Hippocampal formation (tissue), 2 donors: ENCODE results near the gene SLC35B4.

Experiments used
- DNase-seq, 2 donors: peaks; one replicate each; lab custom pipeline; 2025; lab: John Stamatoyannopoulos, UW

SLC35B4 gene

GRCh38 chr7:134316539-134317344 lies at the start of gene SLC35B4:
SLC35B4 (minus strand) TSS chr7:134316930; CDS start chr7:134316751, 179 bp downstream.
- DNase-seq = peak; percentile 97

DNA sequence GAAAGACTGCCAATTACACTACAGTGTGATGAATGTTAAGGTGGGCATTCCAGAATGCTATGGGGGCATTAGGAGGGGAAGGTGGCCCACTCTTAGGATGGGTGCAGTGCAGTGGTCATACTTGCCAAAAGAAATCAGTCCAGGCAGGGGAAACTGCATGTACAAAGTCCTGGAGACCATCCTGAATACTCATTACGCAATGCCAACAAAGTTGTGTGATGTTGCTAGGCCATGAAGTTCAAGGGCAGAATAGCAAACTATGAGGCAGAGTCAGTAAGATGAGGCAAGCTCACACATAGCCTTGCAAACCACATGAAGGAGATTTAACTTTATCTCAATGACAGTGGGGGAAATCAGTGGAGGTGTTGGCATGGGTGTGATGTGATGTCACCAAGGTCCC lies 49.8 kb upstream of the SLC35B4 start:
- no peak for DNase-seq

DNA sequence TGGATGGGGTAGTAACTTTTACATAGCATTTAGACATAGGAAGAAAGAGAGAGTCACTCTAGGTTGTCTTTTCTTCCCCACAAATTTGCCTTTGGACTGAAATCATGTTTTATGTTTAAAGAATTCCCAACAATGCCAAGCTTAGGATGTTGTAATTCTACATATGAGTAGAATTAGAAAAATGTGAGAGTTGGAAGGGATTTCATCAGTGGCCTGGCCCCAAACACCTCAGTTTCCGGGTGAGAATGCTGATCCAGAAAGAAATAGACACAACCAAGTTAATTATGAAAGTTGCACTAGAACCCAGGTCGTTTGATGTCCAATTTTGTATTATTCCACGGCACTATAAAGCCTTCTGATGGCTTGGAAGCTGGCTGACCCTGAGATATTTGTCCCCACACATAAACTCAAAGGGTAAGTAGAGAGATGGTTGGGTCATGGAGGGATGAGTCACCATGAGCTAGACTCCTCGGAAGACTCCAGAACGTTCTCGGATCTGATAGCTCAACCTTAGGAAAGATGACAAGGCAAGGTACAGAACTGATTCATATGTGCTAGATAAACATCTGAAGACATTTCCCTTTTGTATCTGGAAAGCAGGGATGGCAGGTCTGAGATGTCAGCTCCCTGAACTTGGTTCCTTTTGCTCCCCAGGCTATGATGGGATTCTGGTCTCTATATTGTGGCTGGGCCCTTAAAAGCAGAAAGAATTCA lies 48.8 kb upstream of the SLC35B4 start:
- DNase-seq = no peak

DNA sequence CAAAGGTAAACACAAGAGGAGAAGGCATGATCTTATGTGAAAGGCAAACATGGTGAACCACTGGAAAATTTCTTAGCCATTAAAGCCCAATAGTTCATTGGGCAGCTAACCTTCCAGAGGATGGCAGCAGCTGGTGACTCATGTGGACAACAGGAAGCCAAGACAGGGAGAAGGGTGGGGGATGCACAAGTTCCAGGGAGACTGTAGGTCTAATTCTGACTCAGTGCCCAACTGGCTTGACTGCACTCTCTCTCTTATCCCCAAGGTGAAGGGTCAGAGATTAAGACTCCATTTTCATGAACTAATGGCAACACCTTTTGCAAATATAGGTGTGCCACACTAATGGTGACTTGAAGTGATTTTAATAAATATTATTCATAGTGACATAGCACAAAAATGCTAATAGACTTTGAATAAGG lies 47.9 kb upstream of the SLC35B4 start:
- no peak for DNase-seq

DNA sequence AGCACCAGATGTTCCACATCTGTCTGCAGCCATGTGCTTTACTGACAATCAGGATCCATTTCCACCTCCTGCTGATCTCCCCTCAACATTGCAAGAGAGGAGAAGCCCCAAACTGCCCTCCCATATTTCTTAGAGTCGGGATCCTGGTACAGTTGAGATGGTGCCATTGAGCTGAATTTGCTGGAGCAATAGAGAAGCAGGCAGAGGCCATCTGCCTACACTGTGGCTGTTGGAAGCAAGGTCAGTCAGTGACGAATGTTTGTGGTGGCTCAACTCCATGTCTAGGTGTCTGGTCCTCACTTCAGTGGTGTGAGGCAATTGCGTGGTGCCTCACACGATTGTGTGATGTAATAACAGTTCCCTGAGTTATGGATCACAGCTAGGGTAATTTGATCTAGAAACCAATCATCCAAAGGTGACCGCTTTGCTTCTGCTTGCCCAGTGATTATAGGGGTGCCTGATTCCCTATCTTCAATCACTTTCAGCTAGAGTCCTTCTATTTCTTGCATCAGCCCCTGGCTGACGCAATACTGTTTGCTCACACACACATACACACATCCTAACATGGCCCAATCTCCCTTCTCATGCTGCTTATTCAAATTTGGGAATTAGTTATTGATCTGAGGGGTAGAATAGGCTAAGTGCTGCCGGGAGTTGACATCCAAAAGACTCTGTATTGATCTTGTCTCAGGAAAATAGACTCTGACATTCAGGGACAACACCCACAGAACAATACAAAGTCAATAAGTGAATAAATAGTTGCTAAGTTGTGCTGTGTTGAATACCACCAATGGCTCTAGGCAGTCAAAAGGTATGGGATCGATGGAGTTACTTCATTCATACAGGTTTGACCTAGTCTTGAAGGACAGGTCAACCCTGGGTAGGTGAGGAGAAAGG lies 46.1 kb upstream of the SLC35B4 start:
- DNase-seq = no peak

GRCh38 chr7:134359787-134360432 lies 43.2 kb upstream of the SLC35B4 start:
- no peak for DNase-seq

DNA sequence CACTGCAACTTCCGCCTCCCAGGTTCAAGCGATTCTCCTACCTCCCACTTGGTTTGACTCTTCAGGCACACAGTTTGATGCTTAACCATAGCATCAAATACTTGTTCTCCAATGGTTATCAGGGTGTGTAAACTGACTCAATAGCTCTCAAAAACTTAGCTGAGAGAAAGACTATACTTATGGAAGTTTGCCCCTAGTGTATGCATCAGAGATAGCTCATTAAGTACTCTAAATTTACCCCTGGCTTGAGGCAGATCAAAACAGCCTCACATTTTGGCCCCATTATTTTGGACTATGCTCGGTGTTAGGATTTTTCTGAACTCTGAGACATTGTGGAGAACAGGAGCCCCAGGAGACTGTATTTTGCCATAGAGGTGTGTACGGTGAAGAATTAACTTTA lies 40.8 kb upstream of the SLC35B4 start:
- DNase-seq = no peak

GRCh38 chr7:134356421-134356936 lies 39.7 kb upstream of the SLC35B4 start:
- DNase-seq = no peak

GRCh38 chr7:134355927-134356326 lies 39.2 kb upstream of the SLC35B4 start:
- DNase-seq = no peak

- no peak for DNase-seq
These were observed 38.3 kb upstream of the SLC35B4 start for GRCh38 chr7:134355004-134355525.

GRCh38 chr7:134353411-134353810 lies 36.7 kb upstream of the SLC35B4 start:
- DNase-seq = no peak

DNA sequence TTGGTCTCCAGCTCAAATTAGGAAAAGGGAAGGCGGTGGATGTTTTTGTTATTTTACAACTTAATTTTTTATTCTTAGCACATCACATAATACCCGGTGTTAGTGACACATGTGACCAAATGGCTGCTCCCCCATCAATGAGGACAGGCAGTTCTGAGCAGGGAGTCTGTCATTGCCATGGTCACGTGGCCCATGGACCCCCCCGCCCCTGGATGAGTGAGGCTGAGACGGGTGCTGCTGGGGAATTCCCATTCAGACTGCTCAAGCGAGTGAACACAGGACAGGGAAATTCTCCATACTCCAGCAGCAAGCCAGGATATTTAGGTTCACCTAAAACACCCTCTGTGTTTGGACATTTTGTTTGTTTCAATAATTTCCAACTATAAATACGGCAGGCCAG lies 34.7 kb upstream of the SLC35B4 start:
- DNase-seq = peak; percentile 38 to 45

DNA sequence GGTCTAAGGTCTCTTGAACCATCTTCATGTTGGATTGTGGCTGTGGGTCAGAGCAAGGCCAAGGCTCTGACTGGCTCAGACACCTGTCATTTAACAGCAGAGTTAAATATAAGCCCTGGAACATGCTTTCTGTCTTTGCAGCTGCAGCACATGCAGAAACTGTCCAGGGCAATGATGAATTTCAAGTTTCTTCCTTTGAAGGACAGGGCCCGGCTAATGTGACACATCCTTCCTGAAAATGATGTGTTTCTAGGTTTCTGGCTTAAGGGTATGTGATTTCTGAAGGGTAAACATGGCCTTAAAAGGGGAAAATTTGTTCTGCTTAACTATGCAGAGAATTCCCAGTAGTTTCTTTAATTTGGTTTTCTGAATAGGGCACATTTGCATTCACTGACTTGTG lies 34.0 kb upstream of the SLC35B4 start:
- no peak for DNase-seq

DNA sequence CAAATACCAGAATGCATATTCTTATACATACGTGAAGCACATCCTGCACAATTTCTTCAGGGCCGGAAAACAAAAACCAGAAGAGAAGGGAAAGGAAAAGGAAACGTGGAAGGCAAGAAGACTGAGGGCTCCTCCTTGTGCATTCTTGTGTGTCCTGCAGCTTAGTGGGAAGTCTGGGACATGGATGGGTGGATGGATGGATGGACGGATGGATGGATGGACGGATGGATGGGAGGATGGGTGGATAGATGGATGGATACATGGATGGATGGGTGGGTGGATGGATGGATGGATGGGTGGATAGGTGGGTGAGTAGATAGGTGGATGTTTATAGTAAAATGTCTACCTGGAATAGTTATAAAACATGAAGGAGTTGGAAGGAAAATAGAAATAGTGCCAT lies 30.8 kb upstream of the SLC35B4 start:
- no peak for DNase-seq

- DNase-seq = no peak
These were observed 27.1 kb upstream of the SLC35B4 start for GRCh38 chr7:134343796-134344195.

DNA sequence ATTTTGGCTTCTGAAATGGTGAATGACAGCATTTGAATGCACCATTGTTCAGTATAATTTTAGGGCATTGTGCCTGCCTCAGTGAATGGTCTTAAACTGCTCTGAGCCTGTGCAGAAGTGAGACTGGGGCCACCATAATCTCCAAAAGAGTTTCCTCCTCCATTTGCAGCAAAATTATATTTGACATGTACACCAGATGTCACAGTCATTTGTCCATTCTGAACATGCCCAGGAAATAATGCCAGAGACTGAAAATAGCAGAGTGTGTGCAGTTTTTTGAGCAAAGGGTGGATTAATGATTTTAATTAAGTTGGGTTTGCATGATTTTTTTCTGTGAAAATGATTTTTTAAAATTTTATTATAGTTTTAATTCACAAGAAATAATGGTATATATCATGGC lies 26.4 kb upstream of the SLC35B4 start:
- no peak for DNase-seq

DNA sequence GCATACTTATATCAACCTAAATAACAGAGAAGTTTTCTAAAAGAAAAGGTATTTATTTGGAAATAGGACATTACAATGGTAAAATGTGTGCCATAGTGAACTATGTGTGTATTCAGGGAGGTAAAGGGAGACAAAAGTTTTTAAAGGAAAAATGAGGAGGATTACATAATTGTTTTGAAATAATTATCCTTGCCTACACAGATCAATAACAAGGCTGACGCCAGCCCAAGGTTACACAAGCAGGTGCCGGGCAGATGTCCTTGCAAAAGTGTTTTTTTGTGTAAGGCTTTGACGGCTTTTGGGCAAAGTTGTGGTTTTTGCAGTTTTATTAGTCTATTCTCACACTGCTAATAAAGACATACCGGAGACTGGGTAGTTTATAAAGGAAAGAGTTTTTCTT lies 22.7 kb upstream of the SLC35B4 start:
- DNase-seq = no peak

- no peak for DNase-seq
These were observed 21.2 kb upstream of the SLC35B4 start for GRCh38 chr7:134337980-134338379.

DNA sequence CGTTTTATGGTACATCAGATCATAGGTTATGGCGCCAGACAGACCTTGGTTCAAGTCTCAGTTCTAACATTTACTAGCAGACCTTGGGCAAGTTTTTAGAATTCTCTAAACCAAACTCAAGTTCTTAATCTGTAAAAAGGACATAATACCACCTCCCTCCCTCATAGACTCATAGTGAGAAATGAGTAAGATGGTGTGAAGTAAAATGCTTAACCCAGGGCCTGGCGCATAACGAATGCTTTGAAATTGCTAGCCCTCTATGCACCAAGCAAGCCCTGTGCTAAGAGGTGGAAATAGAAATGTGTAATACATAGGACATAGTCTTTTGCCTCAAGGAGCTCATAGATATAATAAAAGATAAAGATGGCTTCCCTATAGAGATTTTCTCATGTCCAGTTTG lies 17.7 kb upstream of the SLC35B4 start:
- no peak for DNase-seq

- no peak for DNase-seq
These were observed 17.2 kb upstream of the SLC35B4 start for GRCh38 chr7:134333943-134334342.

- DNase-seq = no peak
These were observed 16.2 kb upstream of the SLC35B4 start for GRCh38 chr7:134332892-134333291.
